ENCODE results near the gene TBC1D17. TPM values are rescaled to one million over a fixed set of nuclear protein-coding genes. Genes with fewer than 3 reads are reported as not detected.

The TBC1D17 gene
- total and polyA plus RNA-seq, 10 of the 15 experiments (the other 5 are each of a cell fraction or from before 2014, with no cell fraction given) = 0.42 to 20.4 (median 11.2) TPM

DNA sequence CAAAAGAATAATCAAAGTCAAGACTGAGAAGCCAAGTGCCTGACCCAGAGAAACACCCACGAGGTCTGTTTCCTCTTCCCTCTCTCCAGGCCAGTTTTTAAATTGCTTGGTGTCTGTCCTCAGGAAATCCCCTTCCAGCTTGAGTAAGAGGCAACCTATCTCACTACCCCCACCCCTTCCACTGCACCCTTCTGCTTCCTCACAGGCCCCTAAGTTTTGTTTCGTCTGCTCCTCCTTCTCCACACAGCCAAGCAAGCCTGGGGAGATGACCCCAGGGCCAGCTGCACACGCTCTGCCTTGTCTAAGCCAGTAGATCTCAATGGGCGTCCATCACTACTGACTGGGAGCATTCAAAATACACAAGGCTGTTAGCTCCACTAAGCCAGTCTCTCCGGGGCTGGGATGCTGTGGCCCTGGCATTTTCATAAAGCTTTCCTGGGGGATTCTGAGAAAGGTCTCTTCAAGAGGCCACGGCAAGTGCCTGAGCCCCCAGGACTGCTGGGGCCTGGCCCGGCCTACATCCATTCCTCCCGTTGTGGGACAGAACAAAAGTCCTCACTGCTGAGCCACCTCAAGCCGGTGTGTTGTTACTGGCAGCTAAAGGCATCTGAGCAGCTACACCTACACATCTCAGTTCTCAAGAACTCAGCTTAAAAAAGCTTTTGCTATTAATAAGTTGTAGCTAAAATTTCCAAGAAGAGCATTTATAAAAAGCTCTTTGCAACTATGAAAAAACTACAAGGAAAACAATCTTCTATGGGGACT lies 34.1 kb downstream of the TBC1D17 start (continued):
- TF ChIP-seq MXI1 (IDR thresholded peaks at IDR 0.05; ENCODE audit: low read depth, low read length) = no peak
- TF ChIP-seq CHD1 (IDR thresholded peaks at IDR 0.05; ENCODE audit: low read depth, low read length) = no peak
- TF ChIP-seq NRF1 (conservative IDR thresholded peaks at IDR 0.05; ENCODE audit: low read depth, low read length) = no peak
- no peak for TF ChIP-seq ZZZ3 (IDR thresholded peaks at IDR 0.05; ENCODE audit: control insufficient read depth, insufficient read length, low read depth)
- no peak for TF ChIP-seq ZNF24 (IDR thresholded peaks at IDR 0.05)
- no peak for TF ChIP-seq ESRRA (IDR thresholded peaks at IDR 0.05; ENCODE audit: low read length)
- TF ChIP-seq POU2F2 (IDR thresholded peaks at IDR 0.05; ENCODE audit: borderline replicate concordance, low read depth, low read length) = no peak; the same call in 2 of the 3 replicates
- TF ChIP-seq, protein P1, sequence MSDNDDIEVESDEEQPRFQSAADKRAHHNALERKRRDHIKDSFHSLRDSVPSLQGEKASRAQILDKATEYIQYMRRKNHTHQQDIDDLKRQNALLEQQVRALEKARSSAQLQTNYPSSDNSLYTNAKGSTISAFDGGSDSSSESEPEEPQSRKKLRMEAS (IDR thresholded peaks at IDR 0.05; ENCODE audit: low read depth, low read length) = 0 out of 2 replicates have a peak, but pooled peaks have one; percentile 42
- TF ChIP-seq EZH2 (IDR thresholded peaks at IDR 0.05; ENCODE audit: borderline replicate concordance, control insufficient read depth, low read depth, low read length) = no peak
- TF ChIP-seq, protein P2, sequence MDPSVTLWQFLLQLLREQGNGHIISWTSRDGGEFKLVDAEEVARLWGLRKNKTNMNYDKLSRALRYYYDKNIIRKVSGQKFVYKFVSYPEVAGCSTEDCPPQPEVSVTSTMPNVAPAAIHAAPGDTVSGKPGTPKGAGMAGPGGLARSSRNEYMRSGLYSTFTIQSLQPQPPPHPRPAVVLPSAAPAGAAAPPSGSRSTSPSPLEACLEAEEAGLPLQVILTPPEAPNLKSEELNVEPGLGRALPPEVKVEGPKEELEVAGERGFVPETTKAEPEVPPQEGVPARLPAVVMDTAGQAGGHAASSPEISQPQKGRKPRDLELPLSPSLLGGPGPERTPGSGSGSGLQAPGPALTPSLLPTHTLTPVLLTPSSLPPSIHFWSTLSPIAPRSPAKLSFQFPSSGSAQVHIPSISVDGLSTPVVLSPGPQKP (IDR thresholded peaks at IDR 0.05; ENCODE audit: low read depth, low read length) = no peak
- TF ChIP-seq SMAD1 (IDR thresholded peaks at IDR 0.05; ENCODE audit: low read depth, partially characterized antibody) = no peak
- no peak for TF ChIP-seq SIN3A (IDR thresholded peaks at IDR 0.05; ENCODE audit: low read depth, low read length)
- no peak for TF ChIP-seq SUPT20H (IDR thresholded peaks at IDR 0.05; ENCODE audit: borderline replicate concordance, control insufficient read depth, low read depth, low read length)
- no peak for TF ChIP-seq EP300 (IDR thresholded peaks at IDR 0.05; ENCODE audit: borderline replicate concordance in 1 of 2, control insufficient read depth in 1 of 2, low read depth in 2 of 2, low read length in 2 of 2)
- no peak for TF ChIP-seq CHD4 (IDR thresholded peaks at IDR 0.05)
- TF ChIP-seq SUZ12 (IDR thresholded peaks at IDR 0.05; ENCODE audit: unreplicated experiment) = no peak
- peak; percentile 51; the same call in 1 of the 2 replicates for TF ChIP-seq LARP7 (IDR thresholded peaks at IDR 0.05)
- TF ChIP-seq, protein P3, sequence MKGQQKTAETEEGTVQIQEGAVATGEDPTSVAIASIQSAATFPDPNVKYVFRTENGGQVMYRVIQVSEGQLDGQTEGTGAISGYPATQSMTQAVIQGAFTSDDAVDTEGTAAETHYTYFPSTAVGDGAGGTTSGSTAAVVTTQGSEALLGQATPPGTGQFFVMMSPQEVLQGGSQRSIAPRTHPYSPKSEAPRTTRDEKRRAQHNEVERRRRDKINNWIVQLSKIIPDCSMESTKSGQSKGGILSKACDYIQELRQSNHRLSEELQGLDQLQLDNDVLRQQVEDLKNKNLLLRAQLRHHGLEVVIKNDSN (IDR thresholded peaks at IDR 0.05; ENCODE audit: borderline replicate concordance, extremely low read length, insufficient read depth, low read depth, low read length) = no peak
- TF ChIP-seq TARDBP (IDR thresholded peaks at IDR 0.05; ENCODE audit: borderline replicate concordance) = peak; percentile 26; the same call in 1 of the 2 replicates
- TF ChIP-seq, protein P4, sequence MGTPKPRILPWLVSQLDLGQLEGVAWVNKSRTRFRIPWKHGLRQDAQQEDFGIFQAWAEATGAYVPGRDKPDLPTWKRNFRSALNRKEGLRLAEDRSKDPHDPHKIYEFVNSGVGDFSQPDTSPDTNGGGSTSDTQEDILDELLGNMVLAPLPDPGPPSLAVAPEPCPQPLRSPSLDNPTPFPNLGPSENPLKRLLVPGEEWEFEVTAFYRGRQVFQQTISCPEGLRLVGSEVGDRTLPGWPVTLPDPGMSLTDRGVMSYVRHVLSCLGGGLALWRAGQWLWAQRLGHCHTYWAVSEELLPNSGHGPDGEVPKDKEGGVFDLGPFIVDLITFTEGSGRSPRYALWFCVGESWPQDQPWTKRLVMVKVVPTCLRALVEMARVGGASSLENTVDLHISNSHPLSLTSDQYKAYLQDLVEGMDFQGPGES (IDR thresholded peaks at IDR 0.05) = no peak
- TF ChIP-seq MYB (IDR thresholded peaks at IDR 0.05; ENCODE audit: borderline replicate concordance, low read depth, low read length) = no peak
- TF ChIP-seq IRF4 (IDR thresholded peaks at IDR 0.05; ENCODE audit: low read depth, low read length) = 0 out of 2 replicates have a peak, but pooled peaks have one; percentile 20
- TF ChIP-seq SREBF2 (IDR thresholded peaks at IDR 0.05; ENCODE audit: low read length) = no peak
- no peak for TF ChIP-seq POLR2AphosphoS2 (IDR thresholded peaks at IDR 0.05; ENCODE audit: low read depth, low read length)
- no peak for TF ChIP-seq SREBF1 (IDR thresholded peaks at IDR 0.05; ENCODE audit: low read length)
- no peak for TF ChIP-seq ZNF622 (IDR thresholded peaks at IDR 0.05)
- no peak for TF ChIP-seq KDM1A (IDR thresholded peaks at IDR 0.05; ENCODE audit: borderline replicate concordance)
- no peak for TF ChIP-seq CEBPB (IDR thresholded peaks at IDR 0.05; ENCODE audit: borderline replicate concordance in 1 of 2, low read depth in 2 of 2, low read length in 2 of 2)
- peak; percentile 75 for TF ChIP-seq POLR2AphosphoS5 (IDR thresholded peaks at IDR 0.05; ENCODE audit: low read length)
- no peak for TF ChIP-seq BCL11A (IDR thresholded peaks at IDR 0.05; ENCODE audit: low read depth, low read length)
